ENCODE data around the gene FGGY.

- TF ChIP-seq CTCF (IDR thresholded peaks at IDR 0.05; ENCODE audit: extremely low read depth in 1 of 2, insufficient read depth in 1 of 2, low read depth in 1 of 2, low read length in 2 of 2) (no peak), EZH2 (IDR thresholded peaks at IDR 0.05; ENCODE audit: borderline replicate concordance, low read depth, low read length, severe bottlenecking) (no peak)
Measured at GRCh38 chr1:59486615-59487014, 189.7 kb downstream of the FGGY start.

All from endothelial cell of umbilical vein (primary cell).